ENCODE data around the gene ATG9A. TPM values are rescaled to one million over a fixed set of nuclear protein-coding genes. Genes with fewer than 3 reads are reported as not detected.
"Not testable (repeated sequence)": the region's sequence is repeated elsewhere in the genome, so short reads cannot be mapped to it uniquely, and the experiment has no call there.

The ATG9A gene
- total RNA-seq, 1 experiment from 2014 or later = 39.2 TPM

DNA sequence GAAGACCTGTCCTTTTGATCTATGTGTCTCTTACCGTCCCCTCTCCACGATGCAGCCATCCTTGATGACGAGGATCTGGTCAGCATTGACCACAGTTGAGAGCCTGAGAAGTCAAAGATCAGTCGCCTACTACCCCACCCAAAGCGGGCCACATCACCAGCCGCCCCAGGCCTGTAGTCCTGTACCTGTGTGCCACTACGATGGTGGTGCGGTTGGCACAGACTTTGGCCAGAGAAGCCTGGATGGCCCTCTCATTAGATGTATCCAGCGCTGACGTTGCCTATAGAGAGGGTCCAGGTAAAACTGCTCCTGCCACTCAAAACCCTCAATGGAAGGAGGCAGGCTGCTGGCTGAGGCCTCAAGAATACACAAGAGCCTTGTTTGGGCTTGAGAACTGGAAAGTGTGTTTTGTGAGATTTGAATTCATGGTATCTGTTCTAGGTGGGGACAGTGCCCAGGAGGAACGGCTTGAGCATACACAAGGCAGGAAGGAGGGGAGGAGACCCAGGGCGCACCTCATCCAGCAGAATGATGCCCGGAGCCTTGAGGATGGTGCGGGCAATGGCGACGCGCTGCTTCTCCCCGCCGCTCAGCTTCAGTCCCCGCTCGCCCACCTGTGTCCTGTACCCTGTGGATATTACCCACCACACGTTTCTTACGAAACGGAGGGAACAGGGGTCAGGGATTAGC lies 19.1 kb downstream of the ATG9A start:
- in situ Hi-C loops (cut with HindIII; ENCODE audit: low pct_unique_long_range_greater_than_20kb, low sequenced_read_pairs) = no loop called here
- no peak for DNase-seq (ENCODE audit: low read depth)

DNA sequence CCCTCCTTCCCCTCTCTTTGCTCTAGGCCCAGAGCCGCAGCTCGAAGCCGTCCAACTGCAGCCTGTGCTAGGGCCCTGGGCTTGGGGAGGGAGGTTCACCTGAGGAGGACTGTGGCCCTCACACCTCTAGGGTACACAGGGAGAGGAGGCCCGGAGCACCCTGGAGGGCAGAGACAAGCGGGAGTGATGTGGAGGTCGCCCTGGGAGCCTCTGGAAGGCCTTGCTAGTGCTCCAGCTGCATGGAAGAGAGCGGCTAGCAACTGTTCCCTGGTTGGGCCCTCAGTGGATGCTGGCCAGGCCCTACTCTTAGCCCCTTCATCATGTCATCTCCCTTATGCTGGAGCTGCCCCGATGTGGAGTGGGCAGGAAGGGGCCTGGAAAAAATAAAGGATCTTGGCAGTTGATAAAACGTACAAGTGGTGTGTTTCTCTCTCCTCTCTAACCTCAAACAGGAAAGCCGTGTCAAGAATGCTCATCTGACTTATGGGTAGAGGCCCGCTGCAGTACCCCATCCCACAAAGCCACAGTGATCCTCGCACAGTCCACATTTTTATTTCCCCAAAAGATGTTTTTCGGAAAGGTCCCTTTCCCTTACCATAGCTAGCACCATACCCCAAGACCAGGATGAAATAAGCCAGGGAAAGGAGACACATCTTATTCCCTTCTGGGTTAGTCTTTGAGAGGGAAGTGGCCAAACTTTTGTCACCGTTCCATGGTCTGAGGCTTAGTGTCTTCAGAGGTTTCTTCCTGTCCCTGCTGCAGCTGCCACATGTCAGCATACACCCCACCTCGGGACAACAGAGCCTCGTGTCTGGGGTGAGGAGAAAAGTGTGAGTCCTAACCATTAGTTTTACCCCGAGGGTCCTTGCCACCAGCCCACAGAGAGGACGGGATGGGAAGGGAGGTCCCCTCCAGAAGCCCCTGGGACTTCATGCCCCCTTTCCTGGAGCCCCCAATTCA lies 19.9 kb downstream of the ATG9A start:
- in situ Hi-C loops (cut with HindIII; ENCODE audit: low pct_unique_long_range_greater_than_20kb, low sequenced_read_pairs) = no loop called here

GRCh38 chr2:219207884-219208740 lies 21.3 kb downstream of the ATG9A start:
- DNase-seq (ENCODE audit: low read depth) = no peak
- in situ Hi-C loops (cut with HindIII; ENCODE audit: low pct_unique_long_range_greater_than_20kb, low sequenced_read_pairs) = no loop called here

More for the DNA sequence above, 19.9 kb downstream of the ATG9A start:
- no peak for DNase-seq (ENCODE audit: low read depth)

DNA sequence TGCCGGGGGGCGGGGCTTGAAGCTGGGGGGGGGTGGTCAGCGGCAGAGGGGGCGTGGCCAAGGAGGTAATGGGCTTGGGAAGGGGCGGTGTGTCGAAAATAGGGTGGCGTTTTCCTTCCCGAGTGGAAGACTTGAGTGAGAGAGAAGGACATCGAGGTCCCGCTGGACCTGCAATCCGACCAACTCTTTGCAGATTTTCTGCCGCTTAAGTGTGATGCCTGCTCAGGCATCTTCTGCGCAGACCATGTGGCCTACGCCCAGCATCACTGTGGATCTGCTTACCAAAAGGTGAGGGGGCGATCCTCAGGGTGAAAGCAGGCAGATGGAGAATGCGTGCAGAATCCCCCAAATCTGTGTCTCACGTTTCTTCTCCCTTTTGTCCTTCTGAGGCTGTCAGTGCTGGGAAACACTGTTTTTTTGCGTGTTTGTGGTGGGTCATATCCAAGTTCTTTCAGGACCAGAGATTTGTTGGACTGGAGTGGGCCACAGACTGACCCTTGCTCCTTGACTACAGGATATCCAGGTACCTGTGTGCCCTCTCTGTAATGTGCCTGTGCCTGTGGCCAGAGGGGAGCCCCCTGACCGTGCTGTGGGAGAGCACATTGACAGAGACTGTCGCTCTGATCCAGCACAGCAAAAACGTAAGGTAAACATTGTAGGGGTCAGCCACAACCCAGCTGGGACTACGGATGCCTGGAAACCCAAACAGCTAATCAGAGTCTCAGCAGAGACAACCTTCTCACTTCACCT lies 22.1 kb downstream of the ATG9A start:
- DNase-seq (ENCODE audit: low read depth) = no peak
- in situ Hi-C loops (cut with HindIII; ENCODE audit: low pct_unique_long_range_greater_than_20kb, low sequenced_read_pairs) = no loop called here

- peak; percentile 92 for DNase-seq (ENCODE audit: low read depth)
- in situ Hi-C loops (cut with HindIII; ENCODE audit: low pct_unique_long_range_greater_than_20kb, low sequenced_read_pairs) = no loop called here
Measured at GRCh38 chr2:219206328-219207133, 22.9 kb downstream of the ATG9A start, which contains the start of gene ZFAND2B. TSS of gene ZFAND2B (plus strand) at chr2:219206782. CDS start at chr2:219206988, 206 bp downstream.

DNA sequence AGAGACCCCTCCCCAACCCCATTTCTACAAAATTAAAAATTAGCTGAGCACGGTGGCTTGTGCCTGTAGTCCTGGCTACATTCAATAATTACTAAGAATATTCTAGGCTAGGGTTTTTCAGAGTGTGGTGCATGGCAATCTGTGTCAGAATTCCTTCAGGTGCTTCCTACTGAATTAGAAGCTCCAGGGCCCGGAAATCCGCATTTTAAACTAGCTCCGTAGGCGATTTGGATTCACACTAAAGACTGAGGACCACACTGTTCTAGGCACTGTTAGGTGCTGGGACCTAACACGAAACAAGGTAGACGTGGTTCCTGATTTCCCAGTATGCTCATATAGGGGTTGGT lies 23.5 kb downstream of the ATG9A start:
- in situ Hi-C loops (cut with HindIII; ENCODE audit: low pct_unique_long_range_greater_than_20kb, low sequenced_read_pairs) = no loop called here

GRCh38 chr2:219205165-219205538 lies 24.3 kb downstream of the ATG9A start:
- in situ Hi-C loops (cut with HindIII; ENCODE audit: low pct_unique_long_range_greater_than_20kb, low sequenced_read_pairs) = no loop called here
- no peak for DNase-seq (ENCODE audit: low read depth)

More for the DNA sequence above, 23.5 kb downstream of the ATG9A start:
- no peak for DNase-seq (ENCODE audit: low read depth)

DNA sequence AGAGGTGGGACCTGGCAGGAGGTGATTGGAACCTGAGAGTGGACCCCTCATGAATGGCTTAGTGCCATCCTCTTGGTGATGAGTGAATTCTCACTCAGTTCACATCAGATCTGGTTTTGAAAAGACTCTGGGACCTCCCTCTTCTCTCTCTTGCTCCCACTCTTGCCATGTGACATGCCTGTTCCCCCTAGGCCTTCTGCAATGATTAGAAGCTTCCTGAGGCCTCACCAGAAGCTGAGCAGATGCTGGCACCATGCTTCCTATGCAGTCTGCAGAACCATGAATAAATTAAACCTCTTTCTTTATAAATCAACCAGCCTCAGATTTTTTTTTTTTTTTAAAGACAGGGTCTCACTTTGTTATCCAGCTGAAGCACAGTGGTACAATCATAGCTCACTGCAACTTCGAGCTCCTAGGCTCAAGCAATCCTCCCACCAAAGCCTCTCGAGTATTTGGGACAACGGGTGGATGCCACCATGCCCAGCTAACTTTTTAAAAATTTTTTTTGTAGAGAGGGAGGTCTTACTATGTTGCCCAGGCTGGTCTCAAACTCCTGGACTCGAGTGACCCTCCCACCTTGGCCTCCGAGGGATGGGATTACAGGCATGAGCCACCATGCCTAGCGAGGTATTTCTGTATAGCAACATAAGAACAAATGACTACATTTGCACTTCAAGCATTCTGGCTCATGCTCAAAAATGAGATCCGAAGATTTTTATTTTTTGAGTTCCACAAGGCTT lies 24.8 kb downstream of the ATG9A start:
- in situ Hi-C loops (cut with HindIII; ENCODE audit: low pct_unique_long_range_greater_than_20kb, low sequenced_read_pairs) = no loop called here
- DNase-seq (ENCODE audit: low read depth) = no peak

- in situ Hi-C loops (cut with HindIII; ENCODE audit: low pct_unique_long_range_greater_than_20kb, low sequenced_read_pairs); DNase-seq (ENCODE audit: low read depth): not testable (repeated sequence)
Measured at GRCh38 chr2:219201331-219201730, 28.1 kb downstream of the ATG9A start.

DNA sequence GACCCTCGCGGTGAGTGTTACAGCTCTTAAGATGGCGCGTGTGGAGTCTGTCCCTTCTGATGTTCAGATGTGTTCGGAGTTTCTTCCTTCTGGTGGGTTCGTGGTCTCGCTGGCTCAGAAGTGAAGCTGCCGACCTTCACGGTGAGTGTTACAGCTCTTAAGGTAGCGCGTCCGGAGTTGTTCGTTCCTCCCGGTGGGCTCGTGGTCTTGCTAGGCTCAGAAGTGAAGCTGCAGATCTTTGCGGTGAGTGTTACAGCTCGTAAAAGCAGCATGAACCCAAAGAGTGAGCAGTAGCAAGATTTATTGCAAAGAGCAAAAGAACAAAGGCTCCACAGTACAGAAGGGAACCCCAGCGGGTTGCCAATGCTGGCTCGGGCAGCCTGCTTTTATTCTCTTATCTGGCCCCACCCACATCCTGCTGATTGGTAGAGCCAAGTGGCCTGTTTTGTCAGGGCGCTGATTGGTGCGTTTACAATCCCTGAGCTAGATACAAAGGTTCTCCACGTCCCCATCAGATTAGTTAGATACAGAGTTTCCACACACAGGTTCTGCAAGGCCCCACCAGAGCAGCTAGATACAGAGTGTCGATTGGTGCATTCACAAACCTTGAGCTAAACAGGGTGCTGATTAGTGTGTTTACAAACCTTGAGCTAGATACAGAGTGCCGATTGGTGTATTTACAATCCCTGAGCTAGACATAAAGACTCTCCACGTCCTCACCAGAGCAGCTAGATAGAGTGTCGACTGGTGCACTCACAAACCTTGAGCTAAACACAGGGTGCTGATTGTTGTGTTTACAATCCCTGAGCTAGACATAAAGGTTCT lies 28.7 kb downstream of the ATG9A start:
- DNase-seq (ENCODE audit: low read depth); in situ Hi-C loops (cut with HindIII; ENCODE audit: low pct_unique_long_range_greater_than_20kb, low sequenced_read_pairs): not testable (repeated sequence)

- in situ Hi-C loops (cut with HindIII; ENCODE audit: low pct_unique_long_range_greater_than_20kb, low sequenced_read_pairs) = no loop called here
- no peak for DNase-seq (ENCODE audit: low read depth)
Measured at GRCh38 chr2:219199470-219200211, 29.8 kb downstream of the ATG9A start.

- in situ Hi-C loops (cut with HindIII; ENCODE audit: low pct_unique_long_range_greater_than_20kb, low sequenced_read_pairs) = no loop called here
- no peak for DNase-seq (ENCODE audit: low read depth)
Measured at GRCh38 chr2:219198974-219199373, 30.5 kb downstream of the ATG9A start.

GRCh38 chr2:219197388-219197787 lies 32.0 kb downstream of the ATG9A start:
- in situ Hi-C loops (cut with HindIII; ENCODE audit: low pct_unique_long_range_greater_than_20kb, low sequenced_read_pairs) = no loop called here
- DNase-seq (ENCODE audit: low read depth) = no peak

GRCh38 chr2:219186754-219187456 lies 42.5 kb downstream of the ATG9A start:
- in situ Hi-C loops (cut with HindIII; ENCODE audit: low pct_unique_long_range_greater_than_20kb, low sequenced_read_pairs) = no loop called here
- no peak for DNase-seq (ENCODE audit: low read depth)

DNA sequence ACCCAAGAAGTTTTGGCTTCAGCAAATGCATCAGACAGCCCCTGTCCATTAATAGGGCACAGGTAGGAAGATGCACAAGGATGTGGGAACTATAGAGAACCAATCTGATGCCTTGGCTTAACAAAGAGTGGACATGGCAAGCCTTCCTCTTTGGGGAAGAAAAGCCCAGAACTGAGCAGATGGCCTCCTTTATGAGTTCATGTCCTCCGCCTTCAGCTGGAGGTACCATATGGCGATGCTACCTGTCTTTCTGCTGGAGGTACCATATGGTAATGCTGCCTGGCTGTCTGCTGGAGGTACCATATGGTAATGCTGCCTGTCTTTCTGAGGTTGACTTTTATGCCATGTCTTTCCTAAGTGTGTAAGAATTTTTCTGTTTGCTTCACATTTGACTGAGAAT lies 45.3 kb downstream of the ATG9A start:
- no peak for DNase-seq (ENCODE audit: low read depth)
- in situ Hi-C loops (cut with HindIII; ENCODE audit: low pct_unique_long_range_greater_than_20kb, low sequenced_read_pairs) = no loop called here
